Hindlimb muscle (tissue), 1 donor: ENCODE data around the gene ADAMTS16. TPM values are rescaled to one million over a fixed set of nuclear protein-coding genes. Genes with fewer than 3 reads are reported as not detected.

Experiments
- DNase-seq: peaks from one replicate; pipeline ENCODE4 v3.0.0-alpha.2; 2013
- polyA plus RNA-seq: library from polyadenylated mRNA; unstranded; fragments of 120-200 nt; gene quantifications from one replicate; pipeline ENCODE4 v1.2.1, GENCODE V29; 2013; ENCODE audit not compliant: insufficient read length

Gene ADAMTS16
- polyA plus RNA-seq, 1 donor = 7.4 TPM

GRCh38 chr5:5288201-5288600 is 148.1 kb downstream of the ADAMTS16 start:
- DNase-seq = no peak

- no peak for DNase-seq
Measured at GRCh38 chr5:5289537-5289936, 149.4 kb downstream of the ADAMTS16 start.

- no peak for DNase-seq
Measured at GRCh38 chr5:5290674-5291334, 150.7 kb downstream of the ADAMTS16 start.

- no peak for DNase-seq
Measured at GRCh38 chr5:5291357-5291756, 151.2 kb downstream of the ADAMTS16 start.

GRCh38 chr5:5293029-5293428 is 152.9 kb downstream of the ADAMTS16 start:
- DNase-seq = no peak

GRCh38 chr5:5294429-5294828 is 154.3 kb downstream of the ADAMTS16 start:
- DNase-seq = no peak

GRCh38 chr5:5295351-5295750 is 155.2 kb downstream of the ADAMTS16 start:
- DNase-seq = no peak

- no peak for DNase-seq
Measured at GRCh38 chr5:5296051-5296450, 155.9 kb downstream of the ADAMTS16 start.

GRCh38 chr5:5297432-5298067 is 157.4 kb downstream of the ADAMTS16 start:
- DNase-seq = no peak

GRCh38 chr5:5298068-5298633 is 158.0 kb downstream of the ADAMTS16 start:
- no peak for DNase-seq

GRCh38 chr5:5298841-5299541 is 158.9 kb downstream of the ADAMTS16 start:
- no peak for DNase-seq

- no peak for DNase-seq
Measured at GRCh38 chr5:5301176-5301575, 161.0 kb downstream of the ADAMTS16 start.

GRCh38 chr5:5302201-5302600 is 162.1 kb downstream of the ADAMTS16 start:
- no peak for DNase-seq

GRCh38 chr5:5303242-5303641 is 163.1 kb downstream of the ADAMTS16 start:
- no peak for DNase-seq

- DNase-seq = no peak
Measured at GRCh38 chr5:5304361-5305020, 164.4 kb downstream of the ADAMTS16 start.

GRCh38 chr5:5306696-5307095 is 166.6 kb downstream of the ADAMTS16 start:
- DNase-seq = peak; percentile 26

- no peak for DNase-seq
Measured at GRCh38 chr5:5308319-5308718, 168.2 kb downstream of the ADAMTS16 start.

GRCh38 chr5:5309645-5310044 is 169.5 kb downstream of the ADAMTS16 start:
- DNase-seq = no peak

- DNase-seq = no peak
Measured at GRCh38 chr5:5313101-5313635, 173.0 kb downstream of the ADAMTS16 start.

- DNase-seq = no peak
Measured at GRCh38 chr5:5314166-5314565, 174.0 kb downstream of the ADAMTS16 start.

GRCh38 chr5:5314626-5315025 is 174.5 kb downstream of the ADAMTS16 start:
- DNase-seq = no peak
